Cortex of kidney (tissue), 1 donor: ENCODE data around the gene EXOSC6.
"Not testable (repeated sequence)": the region's sequence is repeated elsewhere in the genome, so short reads cannot be mapped to it uniquely, and the experiment has no call there.

Experiments
- DNase-seq: peaks from one replicate; lab custom pipeline; 2025; lab: John Stamatoyannopoulos, UW

EXOSC6 gene

DNA sequence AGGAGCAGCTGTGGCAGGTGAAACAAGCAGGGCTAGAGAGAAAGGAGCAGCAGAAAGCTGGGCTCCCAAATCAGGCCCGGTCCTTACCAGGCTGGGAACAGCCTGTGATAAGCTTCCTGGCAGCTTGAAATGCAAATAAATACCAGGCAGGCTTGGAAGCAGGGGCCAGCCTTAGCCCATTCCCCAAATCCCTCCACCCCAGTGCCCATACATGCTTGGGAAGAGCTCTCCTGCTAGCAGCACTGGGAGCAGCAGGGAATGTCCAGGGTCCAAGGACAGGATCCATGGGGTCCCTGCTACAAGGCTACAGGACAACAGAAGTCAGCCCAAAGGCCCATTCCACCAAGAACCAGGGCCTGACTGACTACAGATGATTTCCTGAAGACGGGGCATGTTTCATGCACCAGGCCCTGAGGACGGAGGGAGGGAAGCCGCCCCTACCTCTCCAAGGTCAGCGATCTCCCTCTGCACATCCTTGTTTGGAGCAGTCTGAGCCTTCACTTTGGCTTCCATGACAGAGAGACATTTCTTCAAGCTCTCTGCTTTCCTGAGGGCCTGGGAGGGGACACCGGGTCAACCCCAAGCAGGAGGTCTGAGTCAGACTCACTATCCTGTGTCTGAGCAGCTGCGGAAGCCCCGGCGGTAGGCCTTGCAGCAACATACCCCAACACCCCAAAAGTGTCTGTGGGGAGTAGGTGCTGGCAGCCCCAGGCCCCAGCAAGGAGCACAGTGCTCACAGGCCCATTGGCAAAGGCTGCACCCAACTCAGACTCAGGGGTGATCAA, 2.6 kb upstream of the EXOSC6 start:
- DNase-seq = no peak

DNA sequence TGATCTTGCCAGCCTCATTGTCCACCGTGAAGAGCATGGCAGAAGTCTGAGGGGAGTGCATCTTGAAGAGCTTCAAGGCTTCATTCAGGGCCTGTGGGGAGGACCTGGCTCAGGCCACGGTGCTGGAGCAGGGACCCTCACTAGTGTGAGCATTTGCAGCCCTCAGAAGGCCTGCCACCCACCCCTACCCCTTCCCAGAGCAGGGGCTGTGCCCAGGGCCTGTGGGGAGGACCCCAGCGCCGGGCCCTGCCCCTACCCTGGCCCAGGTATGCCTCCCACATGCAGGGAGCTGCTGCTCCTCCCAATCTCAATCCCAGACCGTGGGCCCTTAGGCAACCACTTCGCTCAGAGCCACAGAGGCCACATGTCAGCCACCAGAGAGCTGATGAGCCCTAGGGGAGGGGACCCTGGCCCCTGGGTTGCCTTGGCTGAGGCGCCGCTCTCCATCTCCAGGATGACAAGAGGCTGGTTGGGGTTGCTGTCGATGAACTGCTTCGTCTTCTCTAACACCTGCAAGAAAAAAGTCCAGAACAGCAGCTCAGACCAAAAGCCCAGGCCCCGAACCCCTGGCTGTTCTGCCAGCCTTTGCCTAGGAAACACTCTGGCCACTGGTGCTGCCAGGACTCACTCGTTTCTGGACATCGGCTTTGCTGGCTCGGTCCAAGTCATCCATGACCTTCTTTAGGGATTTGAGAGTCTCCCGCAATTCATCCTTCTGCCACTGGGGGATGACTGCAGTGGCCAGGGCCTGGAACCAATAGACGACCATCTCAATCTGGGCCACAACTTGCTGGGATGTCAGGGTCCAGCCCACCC, 1.8 kb upstream of the EXOSC6 start:
- no peak for DNase-seq

DNA sequence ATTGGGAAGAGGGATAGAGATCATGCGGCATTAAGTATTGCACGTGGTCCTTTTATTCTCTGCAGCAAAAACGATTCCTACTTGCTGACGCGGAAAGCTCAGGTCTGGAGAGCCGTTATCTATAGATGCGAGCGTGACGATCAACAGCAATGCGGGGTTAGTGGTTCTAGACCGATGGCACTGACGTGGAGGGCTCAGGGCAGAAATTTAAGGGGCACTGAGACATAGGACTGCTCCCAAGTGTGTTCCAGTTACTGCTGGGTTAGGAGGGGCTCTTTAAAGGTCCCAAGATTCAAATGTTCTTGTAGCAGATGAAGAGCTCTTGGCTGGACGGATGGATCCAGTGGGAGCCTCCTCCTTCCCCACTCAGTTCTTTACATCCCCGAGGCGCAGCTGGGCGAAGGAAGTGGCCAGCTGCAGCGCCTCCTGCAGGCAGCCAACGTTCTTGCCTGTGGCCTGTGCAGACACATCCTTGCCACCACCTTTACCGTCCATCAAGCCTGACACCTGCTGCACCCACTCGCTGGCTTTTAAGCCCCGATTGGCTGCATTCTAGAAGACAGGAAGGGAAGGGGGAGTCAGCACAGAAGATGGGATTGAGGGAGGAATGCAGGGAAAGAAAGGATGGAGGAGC, 732 bp upstream of the EXOSC6 start:
- no peak for DNase-seq

DNA sequence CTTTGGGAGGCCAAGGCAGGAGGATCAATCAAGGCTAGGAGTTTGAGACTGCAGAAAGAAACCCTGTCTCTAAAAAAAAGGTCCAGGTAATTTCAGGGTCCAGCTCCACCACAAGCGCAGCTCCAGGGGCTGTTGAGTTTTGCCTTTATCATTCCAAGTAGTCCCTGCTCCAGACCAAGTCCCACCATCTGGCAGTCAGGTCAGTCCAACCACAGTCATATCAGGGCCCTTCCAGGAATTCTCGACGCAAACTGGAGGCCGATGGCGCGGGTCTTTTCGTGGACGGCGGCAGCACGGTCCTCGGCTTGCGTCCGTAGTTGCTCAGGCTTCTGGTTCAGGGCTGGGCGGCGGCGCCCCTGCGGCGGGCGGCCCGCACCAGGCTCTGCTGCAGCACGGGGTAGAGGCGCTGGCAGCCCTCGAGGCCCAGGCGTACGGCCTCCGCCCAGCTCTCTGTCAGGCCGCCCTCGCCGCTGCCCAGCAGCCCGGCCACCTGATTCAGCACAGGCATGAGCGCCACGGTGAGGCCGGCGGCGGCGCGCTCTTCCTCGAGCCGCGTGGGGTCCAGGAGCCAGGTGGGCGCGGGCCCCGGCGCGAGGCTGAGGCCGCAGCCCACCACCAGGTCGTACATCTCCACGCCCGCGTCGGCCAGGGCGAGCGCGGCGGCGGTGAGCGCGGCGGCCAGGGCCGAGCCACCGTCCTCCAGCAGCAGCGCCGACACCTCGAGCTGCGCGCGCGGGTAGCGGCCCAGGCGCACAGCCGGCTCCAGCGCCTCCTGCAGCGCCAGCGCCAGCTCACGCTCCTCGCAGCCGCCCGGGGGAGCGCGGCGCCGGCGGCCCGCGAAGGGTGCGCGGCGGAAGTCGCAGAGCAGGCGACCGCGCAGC, 752 bp downstream of the EXOSC6 start:
- no peak for DNase-seq

DNA sequence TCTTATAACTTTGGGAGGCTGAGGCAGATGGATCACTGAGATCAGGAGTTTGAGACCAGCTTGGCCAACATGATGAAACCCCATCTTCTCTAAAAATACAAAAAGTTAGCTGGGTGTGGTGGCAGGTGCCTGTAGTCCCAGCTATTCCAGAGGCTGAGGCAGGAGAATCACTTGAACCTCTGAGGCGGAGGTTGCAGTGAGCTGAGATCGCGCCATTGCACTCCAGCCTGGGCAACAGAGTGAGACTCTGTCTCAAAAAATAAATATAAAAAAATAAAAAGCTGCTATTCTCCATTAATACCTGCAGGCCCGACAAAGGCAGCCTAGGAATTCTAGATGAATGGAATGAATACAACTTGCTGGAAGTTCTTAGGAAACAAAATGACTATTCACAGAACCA, 2.0 kb downstream of the EXOSC6 start:
- not testable (repeated sequence) for DNase-seq

DNA sequence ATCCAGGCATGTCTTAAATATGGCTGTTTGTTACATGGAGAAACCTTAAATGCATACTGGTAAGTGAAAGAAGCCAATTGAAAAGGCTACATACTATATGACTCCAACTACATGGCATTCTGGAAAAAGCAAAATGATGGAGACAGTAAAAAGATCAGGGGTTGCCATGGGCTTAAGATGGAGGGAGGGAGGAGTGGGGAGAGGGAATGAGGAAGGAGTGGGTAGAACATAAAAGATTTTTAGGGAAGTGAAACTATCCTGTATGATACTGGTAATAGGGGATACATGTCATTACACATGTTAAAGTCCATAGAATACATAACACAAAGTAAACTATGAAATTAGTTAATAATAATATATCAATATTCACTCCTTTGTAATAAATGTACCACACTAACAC, 13.0 kb downstream of the EXOSC6 start:
- not testable (repeated sequence) for DNase-seq

DNA sequence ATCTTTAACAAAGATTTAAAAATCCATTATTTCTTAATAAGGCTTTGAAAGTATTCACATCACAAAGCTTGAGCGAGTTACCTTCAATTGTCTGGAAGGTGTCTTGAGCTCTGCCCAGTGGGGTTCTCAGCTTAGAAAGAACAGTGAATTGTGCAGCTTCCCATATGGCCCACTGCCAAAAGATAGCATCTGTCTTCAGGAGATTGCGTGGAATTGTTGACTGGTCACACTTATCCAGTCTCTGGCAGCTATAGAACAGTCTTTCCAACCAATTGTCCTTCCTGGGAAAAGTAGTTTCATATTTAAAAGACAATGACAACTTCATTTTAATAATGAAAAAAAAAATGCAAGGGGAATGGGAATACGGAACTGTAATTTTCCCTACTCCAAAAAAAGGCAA, 19.9 kb downstream of the EXOSC6 start:
- DNase-seq = not testable (repeated sequence)

DNA sequence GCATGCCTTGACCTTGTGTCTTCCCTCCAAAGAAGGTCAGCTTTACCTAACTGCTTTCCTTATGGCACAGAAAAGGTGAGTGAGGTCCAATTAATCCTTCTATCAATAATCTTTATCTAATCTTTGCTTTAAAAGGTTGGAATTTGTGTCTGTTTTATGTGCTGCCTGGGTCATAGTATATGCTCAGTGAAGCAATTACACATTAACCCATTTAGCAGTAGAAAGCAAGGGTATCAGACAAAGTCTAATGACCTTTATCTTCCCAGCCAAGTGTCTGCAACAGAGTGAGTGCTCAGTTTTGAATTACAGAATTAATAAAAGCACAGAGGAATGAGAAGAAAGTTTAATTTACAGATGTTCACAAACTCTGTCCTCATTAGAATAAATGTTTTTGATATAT, 25.7 kb downstream of the EXOSC6 start:
- DNase-seq = not testable (repeated sequence)

DNA sequence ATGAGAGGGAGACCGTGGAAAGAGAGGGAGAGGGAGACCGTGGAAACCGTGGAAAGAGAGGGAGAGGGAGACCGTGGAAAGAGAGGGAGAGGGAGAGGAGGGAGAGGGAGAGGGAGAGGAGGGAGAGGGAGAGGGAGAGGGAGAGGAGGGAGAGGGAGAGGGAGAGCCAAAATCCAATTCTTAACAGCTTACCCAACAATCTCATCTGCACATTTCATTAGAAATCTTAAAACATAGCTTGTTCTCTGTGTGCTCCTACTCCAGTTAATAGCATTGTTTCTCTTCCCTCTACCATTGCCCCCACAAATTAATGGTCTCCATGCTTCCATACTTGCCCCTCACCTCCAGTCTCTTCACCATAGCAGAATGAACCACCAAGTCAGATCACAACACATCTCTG, 26.3 kb downstream of the EXOSC6 start:
- DNase-seq = not testable (repeated sequence)

DNA sequence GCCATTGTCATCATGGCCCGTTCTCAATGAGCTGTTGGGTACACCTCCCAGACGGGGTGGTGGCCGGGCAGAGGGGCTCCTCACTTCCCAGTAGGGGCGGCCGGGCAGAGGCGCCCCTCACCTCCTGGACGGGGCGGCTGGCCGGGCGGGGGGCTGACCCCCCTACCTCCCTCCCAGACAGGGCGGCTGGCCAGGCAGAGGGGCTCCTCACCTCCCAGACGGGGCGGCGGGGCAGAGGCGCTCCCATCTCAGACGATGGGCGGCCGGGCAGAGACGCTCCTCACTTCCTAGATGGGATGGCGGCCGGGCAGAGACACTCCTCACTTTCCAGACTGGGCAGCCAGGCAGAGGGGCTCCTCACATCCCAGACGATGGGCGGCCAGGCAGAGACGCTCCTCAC, 27.1 kb downstream of the EXOSC6 start:
- not testable (repeated sequence) for DNase-seq

DNA sequence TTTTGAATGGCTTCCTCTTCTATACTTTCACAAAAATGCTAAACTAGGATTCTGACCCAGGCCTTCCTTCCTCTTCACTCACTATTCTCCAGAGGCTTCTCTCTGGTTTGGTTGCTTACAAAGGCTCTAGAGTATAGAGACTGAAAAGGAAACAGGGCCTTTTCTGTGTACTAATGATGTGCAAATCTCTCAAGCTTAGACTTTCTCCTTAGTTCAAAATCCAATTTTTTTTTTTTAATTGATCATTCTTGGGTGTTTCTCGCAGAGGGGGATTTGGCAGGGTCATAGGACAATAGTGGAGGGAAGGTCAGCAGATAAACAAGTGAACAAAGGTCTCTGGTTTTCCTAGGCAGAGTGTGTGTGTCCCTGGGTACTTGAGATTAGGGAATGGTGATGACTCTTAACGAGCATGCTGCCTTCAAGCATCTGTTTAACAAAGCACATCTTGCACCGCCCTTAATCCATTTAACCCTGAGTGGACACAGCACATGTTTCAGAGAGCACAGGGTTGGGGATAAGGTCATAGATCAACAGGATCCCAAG, 27.7 kb downstream of the EXOSC6 start:
- not testable (repeated sequence) for DNase-seq

DNA sequence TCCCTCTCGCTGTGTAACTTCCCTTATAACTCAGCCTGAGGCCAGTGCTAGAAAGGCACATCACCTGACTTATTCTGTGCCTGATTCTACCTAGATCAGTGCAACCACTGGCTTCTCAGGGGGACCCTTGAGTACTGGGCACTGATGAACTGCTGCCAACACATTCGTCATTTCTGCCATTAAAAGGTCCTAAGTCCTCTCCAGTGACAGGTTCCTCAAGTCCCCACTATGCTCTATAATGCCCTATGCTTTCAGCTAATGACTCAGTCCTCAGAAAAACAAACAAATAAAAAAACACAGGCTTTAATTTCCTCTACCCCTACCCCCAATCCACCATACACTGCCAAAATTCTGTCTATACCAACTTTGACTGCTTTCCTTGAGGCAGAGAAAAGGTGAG, 28.5 kb downstream of the EXOSC6 start:
- not testable (repeated sequence) for DNase-seq

DNA sequence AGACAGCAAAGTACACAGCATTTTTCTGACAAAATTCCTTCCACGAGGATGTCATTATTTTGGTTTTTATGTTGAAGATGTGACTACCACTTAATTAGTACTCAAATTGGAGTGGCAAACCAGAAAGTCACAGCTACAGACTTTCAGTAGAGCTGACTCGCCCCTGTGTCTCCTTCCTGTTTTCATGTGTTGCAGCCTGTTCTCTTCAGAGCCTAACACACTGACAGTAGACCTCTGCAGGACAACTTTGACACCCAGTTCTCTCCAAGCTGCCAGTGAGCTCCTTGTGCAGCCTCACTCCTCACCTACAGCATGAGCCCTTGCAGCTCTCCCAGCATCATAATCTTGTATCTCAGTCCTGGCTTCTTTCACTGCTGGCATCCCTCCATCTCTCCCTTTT, 29.2 kb downstream of the EXOSC6 start:
- DNase-seq = not testable (repeated sequence)

DNA sequence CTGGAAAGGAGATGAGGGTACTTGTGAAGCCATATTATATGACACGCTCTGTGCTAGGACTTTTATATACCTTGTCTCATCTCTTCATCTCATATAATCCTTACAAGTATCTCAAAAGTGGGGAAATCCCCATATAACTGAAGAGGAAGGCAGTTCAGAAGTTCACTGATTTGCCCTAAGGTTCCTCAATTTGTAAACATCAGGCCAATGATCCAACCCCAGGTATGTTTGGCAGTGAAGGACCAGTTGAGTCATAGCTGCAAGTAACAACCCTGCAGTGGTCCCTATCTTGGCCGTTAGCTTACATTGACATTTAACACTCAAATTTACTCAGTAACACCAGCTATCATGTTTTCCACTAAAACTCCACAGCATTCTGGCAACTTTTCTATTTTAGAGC, 33.2 kb downstream of the EXOSC6 start:
- DNase-seq = not testable (repeated sequence)

DNA sequence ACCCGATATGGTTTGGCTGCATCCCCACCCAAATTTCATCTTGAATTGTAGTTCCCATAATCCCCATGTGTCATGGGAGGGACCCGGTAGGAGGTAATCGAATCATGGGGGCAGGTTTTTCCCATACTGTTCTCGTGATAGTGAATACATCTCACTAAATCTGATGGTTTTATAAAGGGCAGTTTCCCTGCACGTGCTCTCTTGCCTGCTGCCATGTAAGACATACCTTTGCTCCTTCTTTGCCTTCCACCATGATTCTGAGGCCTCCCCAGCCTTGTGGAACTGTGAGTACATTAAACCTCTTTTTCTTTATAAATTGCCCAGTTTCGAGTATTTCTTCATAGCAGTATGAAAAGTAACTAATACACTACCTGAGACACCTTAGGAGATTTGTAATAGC, 45.4 kb downstream of the EXOSC6 start:
- DNase-seq = not testable (repeated sequence)

DNA sequence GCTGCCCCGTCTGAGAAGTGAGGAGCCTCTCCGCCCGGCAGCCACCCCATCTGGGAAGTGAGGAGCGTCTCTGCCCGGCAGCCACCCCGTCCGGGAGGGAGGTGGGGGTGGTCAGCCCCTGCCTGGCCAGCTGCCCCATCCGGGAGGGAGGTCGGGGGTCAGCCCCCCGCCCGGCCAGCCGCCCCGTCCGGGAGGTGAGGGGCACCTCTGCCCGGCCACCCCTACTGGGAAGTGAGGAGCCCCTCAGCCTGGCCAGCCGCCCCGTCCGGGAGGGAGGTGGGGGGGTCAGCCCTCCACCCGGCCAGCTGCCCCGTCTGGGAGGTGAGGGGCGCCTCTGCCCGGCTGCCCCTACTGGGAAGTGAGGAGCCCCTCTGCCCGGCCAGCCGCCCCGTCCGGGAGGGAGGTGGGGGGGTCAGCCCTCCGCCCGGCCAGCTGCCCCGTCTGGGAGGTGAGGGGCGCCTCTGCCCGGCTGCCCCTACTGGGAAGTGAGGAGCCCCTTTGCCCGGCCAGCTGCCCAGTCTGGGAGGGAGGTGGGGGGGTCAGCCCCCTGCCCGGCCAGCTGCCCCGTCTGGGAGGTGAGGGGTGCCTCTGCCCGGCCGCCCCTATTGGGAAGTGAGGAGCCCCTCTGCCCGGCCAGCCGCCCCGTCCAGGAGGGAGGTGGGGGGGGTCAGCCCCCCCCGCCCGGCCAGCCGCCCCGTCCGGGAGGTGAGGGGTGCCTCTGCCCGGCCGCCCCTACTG, 46.9 kb downstream of the EXOSC6 start:
- not testable (repeated sequence) for DNase-seq

DNA sequence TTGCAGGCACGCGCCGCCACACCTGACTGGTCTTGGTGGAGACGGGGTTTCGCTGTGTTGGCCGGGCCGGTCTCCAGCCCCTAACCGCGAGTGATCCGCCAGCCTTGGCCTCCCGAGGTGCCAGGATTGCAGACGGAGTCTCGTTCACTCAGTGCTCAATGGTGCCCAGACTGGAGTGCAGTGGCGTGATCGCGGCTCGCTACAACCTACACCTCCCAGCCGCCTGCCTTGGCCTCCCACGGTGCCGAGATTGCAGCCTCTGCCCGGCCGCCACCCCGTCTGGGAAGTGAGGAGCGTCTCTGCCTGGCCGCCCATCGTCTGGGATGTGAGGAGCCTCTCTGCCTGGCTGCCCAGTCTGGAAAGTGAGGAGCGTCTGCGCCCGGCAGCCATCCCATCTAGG, 47.7 kb downstream of the EXOSC6 start:
- not testable (repeated sequence) for DNase-seq

DNA sequence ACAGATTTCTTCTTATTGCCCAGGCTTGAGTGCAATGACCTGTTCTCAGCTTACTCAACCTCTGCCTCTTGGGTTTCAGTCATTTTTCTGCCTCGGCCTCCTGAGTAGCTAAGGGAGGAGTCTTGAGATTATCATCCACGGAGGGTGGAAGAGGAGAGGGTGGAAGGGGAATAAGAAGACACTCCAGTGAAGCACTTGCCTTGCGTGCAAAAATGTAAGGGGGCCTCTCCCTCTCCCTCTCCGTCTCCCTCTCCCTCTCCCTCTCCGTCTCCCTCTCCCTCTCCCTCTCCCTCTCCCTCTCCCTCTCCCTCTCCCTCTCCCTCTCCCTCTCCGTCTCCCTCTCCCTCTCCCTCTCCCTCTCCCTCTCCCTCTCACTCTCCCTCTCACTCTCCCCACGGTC, 48.2 kb downstream of the EXOSC6 start:
- DNase-seq = not testable (repeated sequence)

DNA sequence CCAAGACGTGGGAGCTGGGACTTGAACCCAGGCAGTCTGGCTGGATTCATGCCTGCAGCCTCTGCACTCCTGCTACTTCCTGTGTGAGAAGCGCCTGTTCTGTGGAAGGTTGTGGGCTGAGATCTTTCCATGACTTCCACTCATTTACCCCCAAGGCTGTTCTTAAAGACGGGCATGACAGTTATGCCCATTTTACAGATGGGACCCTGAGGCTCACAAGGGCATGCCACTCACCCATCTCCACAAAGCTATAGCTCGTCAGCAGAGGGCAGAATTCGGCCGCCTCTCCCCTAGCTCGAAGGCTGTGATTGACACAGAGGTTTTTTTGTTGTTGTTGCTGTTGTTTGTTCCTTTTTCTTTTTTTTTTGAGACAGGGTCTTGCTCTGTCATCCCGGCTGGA, 51.7 kb downstream of the EXOSC6 start:
- DNase-seq = not testable (repeated sequence)

DNA sequence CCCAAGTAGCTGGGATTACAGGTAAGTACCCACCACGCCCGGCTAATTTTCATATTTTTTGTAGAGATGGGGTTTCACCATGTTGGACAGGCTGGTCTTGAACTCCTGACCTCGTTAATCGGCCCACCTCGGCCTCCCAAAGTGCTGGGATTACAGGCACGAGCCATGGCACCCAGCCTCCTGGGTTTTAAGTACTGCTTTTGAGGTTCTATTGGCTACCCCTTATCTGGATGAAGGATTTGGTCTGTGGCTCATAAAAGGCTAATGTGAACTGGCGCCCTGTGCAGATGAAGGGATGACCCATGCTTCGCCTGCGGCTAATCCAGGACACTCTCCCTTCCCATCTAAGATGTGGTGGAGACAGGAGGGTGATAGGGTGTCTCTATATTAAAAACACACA, 52.6 kb downstream of the EXOSC6 start:
- not testable (repeated sequence) for DNase-seq

DNA sequence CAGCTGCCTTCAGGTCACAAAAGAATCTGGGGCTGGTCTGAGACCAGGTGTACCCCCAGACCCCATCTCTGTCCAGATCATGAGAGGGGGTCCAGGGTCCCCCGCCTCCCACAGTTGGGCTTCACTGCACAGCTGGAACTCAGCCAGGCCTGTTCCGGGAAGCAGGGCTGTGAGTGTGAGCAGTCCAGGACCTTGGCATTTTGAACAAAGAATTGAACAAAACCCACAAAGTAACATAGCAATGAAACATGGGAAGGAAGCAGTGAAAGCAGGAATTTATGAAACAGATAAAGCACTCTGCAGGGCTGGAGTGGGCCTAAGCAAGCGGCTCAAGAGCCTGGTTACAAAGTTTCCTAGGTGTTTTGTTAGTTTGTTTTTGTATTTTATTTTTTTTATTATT, 53.1 kb downstream of the EXOSC6 start:
- not testable (repeated sequence) for DNase-seq
